Heart left ventricle (tissue), 16 donors: Measurements from ENCODE around the gene CS. TPM values are rescaled to one million over a fixed set of nuclear protein-coding genes. Genes with fewer than 3 reads are reported as not detected.

Experiments
- ATAC-seq, 4 donors: fragments of 200-7000 bp; cut with Tn5 transposase; one replicate each; pipeline ENCODE4 v1.9.1; 2020 to 2022; ENCODE audit warnings: moderate library complexity in 4 of 4, mild to moderate bottlenecking in 3 of 4, moderate number of reproducible peaks in 1 of 4
- DNase-seq, 5 donors: peaks; one replicate each; pipeline ENCODE4 v3.0.0-alpha.2; 2020
- H3K27ac ChIP-seq, 12 donors: fragments of 200-600 bp; sonication (generic) in 4 of 12; one replicate each; pipeline versions ENCODE4 v1.5.0 to v1.8.0; 2016 to 2022; ENCODE audit warnings: mild to moderate bottlenecking in 2 of 12
- H3K27me3 ChIP-seq, 9 donors: fragments of 200-600 bp; sonication (generic) in 2 of 9; one replicate each; pipeline versions ENCODE4 v1.5.1 to v1.8.0; 2016 to 2022; ENCODE audit warnings: mild to moderate bottlenecking in 3 of 9
- H3K36me3 ChIP-seq, 9 donors: fragments of 200-600 bp; sonication (generic) in 2 of 9; one replicate each; pipeline versions ENCODE4 v1.5.0 to v1.8.0; 2018 to 2022; ENCODE audit warnings: mild to moderate bottlenecking in 2 of 9
- H3K4me1 ChIP-seq, 12 donors: fragments of 200-600 bp; sonication (generic) in 4 of 12; one replicate each; pipeline versions ENCODE4 v1.5.0 to v1.8.0; 2016 to 2022; ENCODE audit warnings: mild to moderate bottlenecking in 3 of 12
- H3K4me3 ChIP-seq, 12 donors: fragments of 200-600 bp; sonication (generic) in 4 of 12; one replicate each; pipeline versions ENCODE4 v1.5.0 to v1.8.0; 2017 to 2022; ENCODE audit warnings: mild to moderate bottlenecking in 9 of 12, moderate library complexity in 4 of 12
- H3K9me3 ChIP-seq, 12 donors: fragments of 200-600 bp; sonication (generic) in 4 of 12; one replicate each; pipeline versions ENCODE4 v1.5.0 to v1.8.0; 2016 to 2022; ENCODE audit warnings: mild to moderate bottlenecking in 1 of 12
- POLR2A ChIP-seq, 2 donors: fragments of 450-650 bp; IDR thresholded peaks; one replicate each; pipeline ENCODE4 v1.6.1; 2017; ENCODE audit warnings: antibody characterized with exemption in 2 of 2, mild to moderate bottlenecking in 2 of 2, moderate library complexity in 2 of 2
- WGBS, 4 donors: extraction: QIAGEN DNeasy Blood & Tissue Kit in 2 of 4; methylation state at CpG; one replicate each; pipeline versions ENCODE4 v1.1.5 to v1.1.7; 2013 to 2018; 5-methylcytosine and 5-hydroxymethylcytosine counted together
- intact Hi-C, 10 donors: fragments of 100-400 bp; cut with DNase I; formaldehyde crosslinking; loops; one replicate each; pipeline versions ENCODE4 v1.11.1 to v1.14.2; 2022
- polyA plus RNA-seq, 2 donors: library from polyadenylated mRNA; stranded (reverse); fragments of 200-250 nt; gene quantifications; one replicate each; pipeline ENCODE4 v1.2.3, GENCODE V29; 2013
- total RNA-seq, 9 donors: library from RNA; depleted of rRNA in 2 of 9; stranded (reverse); fragments of >200 nt in 2 of 9; fragmentation: NEBNext Ultra II Directional in 3 of 9; extraction: Animal tissue kit (Norgen Biotek cat#: 25700) in 3 of 9; gene quantifications; one replicate each; pipeline versions ENCODE4 v1.1.0 to v1.2.4, GENCODE V29; 2016 to 2023
- TF ChIP-seq, protein P1 (sequence below), 12 donors: fragments of 200-600 bp; sonication (generic) in 4 of 12; IDR thresholded peaks; one replicate each; pipeline versions ENCODE4 v1.5.0 to v1.8.0; 2018 to 2022; ENCODE audit warnings: antibody characterized with exemption in 12 of 12, mild to moderate bottlenecking in 5 of 12
- donor health status: ischemic (EF 13 %, LVEDD 7.1; RV severe dilation, severe dysfunction).
- donor health status: healthy with polysubstance abuse.
- donor health status: DM: no; HTN: yes; CAD: no.
- donor health status: DM: no; HTN: no; CAD: no.
- donor health status: ischemic (EF 25% LVEDD 6.9; RV normal size, moderate dysfunction).
- donor health status: ischemic (EF 25% LVEDD 5.7; RV mildly dilated, moderate dysfunction).
- donor health status: healthy.
- donor health status: DM: yes; HTN: yes; CAD: no.
- donor health status: ischemic (EF 35%, LVEDD 5.7; RV mildly dilated, moderate dysfunction).
- donor health status: nonischemic (EF 11% LVEDD 7.7; RV severe dilation, severe dysfunction).
- donor health status: DM: yes; HTN: yes; CAD: no.
- donor health status: PGD.
- donor health status: ischemic (EF 29% LVEDD 5.4; RV normal size, mild dysfunction).
- donor health status: nonischemic (EF 23%, LVEDD 6.1; RV moderate dilation, normal function).

CS gene
- total and polyA plus RNA-seq, 11 donors: 165 to 866 (median 572) TPM

DNA sequence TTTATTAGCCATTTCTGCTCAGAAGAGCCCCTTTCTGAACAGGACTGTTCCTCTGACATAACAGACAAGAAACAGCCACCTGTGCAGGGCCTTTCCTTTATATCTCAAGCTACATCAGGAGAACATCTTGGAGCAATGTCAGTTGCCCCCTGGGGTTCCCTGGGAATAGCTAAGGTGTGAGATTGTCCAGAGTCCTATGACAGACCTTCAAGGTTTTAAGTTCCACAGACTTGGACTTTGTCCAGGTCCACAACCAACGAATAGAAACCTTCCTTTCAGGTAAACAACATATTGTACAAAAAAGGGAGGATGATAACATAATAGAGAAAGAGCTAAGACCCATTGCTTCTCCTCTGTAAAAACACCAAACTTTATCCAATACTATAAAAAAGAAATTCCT lies 41.5 kb upstream of the CS start:
- DNase-seq (no peak), ATAC-seq (no peak)
- intact Hi-C loops: no loop called here
- Histone ChIP-seq H3K9me3 (no peaks in the 10 kb centered on the region), H3K4me1 (peaks cover 0 to 23% (median 0%) of the 10 kb centered on the region in 12 donors), H3K36me3 (peaks cover 0 to 57% (median 52%) of the 10 kb centered on the region in 9 donors), H3K4me3 (no peak overlapping the region), H3K27ac (no peak overlapping the region), H3K27me3 (no peaks in the 10 kb centered on the region)
- TF ChIP-seq, protein P1, sequence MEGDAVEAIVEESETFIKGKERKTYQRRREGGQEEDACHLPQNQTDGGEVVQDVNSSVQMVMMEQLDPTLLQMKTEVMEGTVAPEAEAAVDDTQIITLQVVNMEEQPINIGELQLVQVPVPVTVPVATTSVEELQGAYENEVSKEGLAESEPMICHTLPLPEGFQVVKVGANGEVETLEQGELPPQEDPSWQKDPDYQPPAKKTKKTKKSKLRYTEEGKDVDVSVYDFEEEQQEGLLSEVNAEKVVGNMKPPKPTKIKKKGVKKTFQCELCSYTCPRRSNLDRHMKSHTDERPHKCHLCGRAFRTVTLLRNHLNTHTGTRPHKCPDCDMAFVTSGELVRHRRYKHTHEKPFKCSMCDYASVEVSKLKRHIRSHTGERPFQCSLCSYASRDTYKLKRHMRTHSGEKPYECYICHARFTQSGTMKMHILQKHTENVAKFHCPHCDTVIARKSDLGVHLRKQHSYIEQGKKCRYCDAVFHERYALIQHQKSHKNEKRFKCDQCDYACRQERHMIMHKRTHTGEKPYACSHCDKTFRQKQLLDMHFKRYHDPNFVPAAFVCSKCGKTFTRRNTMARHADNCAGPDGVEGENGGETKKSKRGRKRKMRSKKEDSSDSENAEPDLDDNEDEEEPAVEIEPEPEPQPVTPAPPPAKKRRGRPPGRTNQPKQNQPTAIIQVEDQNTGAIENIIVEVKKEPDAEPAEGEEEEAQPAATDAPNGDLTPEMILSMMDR (IDR thresholded peaks at IDR 0.05): no peak
- no peak for TF ChIP-seq POLR2A (IDR thresholded peaks at IDR 0.05)
- 42 to 70% (median 52%) methylated on average over 1 of the region's 1 CpG for WGBS, 4 donors

DNA sequence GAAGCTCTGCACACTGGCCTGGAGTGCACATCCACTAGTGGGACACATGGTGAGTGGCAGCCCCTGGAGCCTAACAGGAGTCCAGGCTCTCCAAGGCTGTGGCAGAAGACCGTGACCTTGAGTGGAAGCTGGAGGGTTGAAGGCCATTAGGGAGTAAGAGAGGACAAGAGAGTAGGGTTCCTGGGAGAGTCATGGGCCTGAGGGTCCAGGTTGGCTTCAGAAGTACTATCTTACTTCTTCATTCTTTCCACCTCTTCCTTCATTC lies 39.0 kb upstream of the CS start:
- H3K4me1 ChIP-seq: peaks cover 0 to 30% (median 2%) of the 10 kb centered on the region in 12 donors
- TF ChIP-seq POLR2A (IDR thresholded peaks at IDR 0.05): no peak
- TF ChIP-seq, protein P1 (IDR thresholded peaks at IDR 0.05): no peak
- ATAC-seq: no peak
- H3K36me3 ChIP-seq: peaks cover 0 to 32% (median 26%) of the 10 kb centered on the region in 9 donors
- no peaks in the 10 kb centered on the region for H3K27me3 ChIP-seq
- H3K4me3 ChIP-seq: peak overlapping the region in 1 of 12 donors; percentile 30
- intact Hi-C loops: loop anchor here in 5 of 10 donors (10.0 kb wide), 1 partner anchor 126 kb away; the partner anchor contains the start of gene SPRYD4 (in 5 of the 5)
- no peaks in the 10 kb centered on the region for H3K9me3 ChIP-seq
- no peak for DNase-seq
- H3K27ac ChIP-seq: peak overlapping the region in 1 of 12 donors; percentile 71
- 86 to 100% (median 92%) methylated on average over 1 of the region's 1 CpG for WGBS, 4 donors

DNA sequence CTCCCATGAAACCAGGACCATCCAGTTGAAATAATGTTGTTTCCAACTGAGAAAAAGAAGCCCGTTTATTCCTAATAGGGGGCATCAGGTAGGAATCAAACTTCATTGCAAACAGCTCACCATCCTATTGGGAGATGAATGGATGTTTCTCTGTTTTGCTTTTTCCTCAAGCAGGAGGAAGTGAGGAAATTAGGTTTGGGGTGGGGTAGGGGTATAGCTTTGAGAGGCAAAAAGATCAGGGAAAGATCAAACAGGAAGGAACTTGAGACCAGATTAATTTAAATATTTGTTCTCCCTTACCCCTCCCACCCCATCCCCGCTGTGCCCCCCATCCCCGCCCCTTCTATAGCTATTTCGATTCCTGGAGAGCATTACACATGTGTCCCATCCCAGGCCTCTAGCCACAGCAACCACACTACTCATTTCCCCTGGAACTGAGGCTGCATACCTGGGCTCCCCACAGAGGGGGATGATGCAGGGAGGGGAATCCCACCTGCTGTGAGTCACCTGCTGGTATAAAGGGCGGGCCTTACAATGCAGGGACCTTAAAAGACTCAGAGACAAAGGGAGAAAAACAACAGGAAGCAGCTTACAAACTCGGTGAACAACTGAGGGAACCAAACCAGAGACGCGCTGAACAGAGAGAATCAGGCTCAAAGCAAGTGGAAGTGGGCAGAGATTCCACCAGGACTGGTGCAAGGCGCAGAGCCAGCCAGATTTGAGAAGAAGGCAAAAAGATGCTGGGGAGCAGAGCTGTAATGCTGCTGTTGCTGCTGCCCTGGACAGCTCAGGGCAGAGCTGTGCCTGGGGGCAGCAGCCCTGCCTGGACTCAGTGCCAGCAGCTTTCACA lies 38.4 kb upstream of the CS start, which contains the start of gene IL23A:
IL23A (plus strand) TSS at position 577 of the 850 bp plus-strand sequence; CDS start at position 738, 161 bp downstream.
- no peak for ATAC-seq
- TF ChIP-seq, protein P1 (IDR thresholded peaks at IDR 0.05): no peak
- TF ChIP-seq POLR2A (IDR thresholded peaks at IDR 0.05): no peak
- intact Hi-C loops: loop anchor here in 5 of 10 donors (10.0 kb wide), 1 partner anchor 126 kb away; the partner anchor contains the start of gene SPRYD4 (in 5 of the 5)

DNA sequence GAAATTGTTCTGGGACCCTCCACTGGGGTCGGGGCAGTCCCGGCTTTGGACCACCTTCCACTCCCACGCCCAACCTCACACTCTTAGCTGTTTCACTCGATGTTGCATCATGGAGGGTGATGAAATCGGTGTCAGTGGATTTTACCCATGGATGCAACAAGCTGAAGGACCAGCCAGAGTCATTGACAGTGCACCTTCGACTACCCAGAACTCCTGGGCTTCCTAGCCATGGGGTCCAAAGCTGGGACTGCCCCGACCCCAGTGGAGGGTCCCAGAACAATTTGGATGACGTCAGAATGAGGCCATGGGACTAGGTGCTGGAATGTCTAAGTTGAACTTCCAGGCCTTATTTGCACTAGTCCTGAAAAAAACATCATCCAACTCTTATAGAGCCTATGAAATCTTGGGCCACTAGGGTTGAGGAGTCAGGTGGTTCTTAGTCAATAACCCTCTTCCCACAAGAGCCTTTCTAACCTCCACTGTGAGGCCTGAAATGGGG lies 37.7 kb upstream of the CS start:
- peaks cover 0 to 19% (median 13%) of the 10 kb centered on the region in 9 donors for H3K36me3 ChIP-seq
- no peaks in the 10 kb centered on the region for H3K27me3 ChIP-seq
- H3K4me3 ChIP-seq: no peak overlapping the region
- 83 to 85% (median 84%) methylated on average over 8 of the region's 8 CpGs for WGBS, 4 donors
- intact Hi-C loops: loop anchor here in 5 of 10 donors (10.0 kb wide), 1 partner anchor 127 kb away; the partner anchor contains the start of gene SPRYD4 (in 5 of the 5)
- no peaks in the 10 kb centered on the region for H3K9me3 ChIP-seq
- peak overlapping the region in 1 of 12 donors; percentile 71 for H3K27ac ChIP-seq
- H3K4me1 ChIP-seq: peaks cover 0 to 37% (median 7%) of the 10 kb centered on the region in 12 donors
- TF ChIP-seq POLR2A (IDR thresholded peaks at IDR 0.05): no peak
- TF ChIP-seq, protein P1 (IDR thresholded peaks at IDR 0.05): no peak
- ATAC-seq: no peak
- no peak for DNase-seq

More for the DNA sequence above, 38.4 kb upstream of the CS start, which contains the start of gene IL23A:
- WGBS, 4 donors: 40 to 50% (median 46%) methylated on average over 9 of the region's 9 CpGs
- peaks cover 0 to 30% (median 3%) of the 10 kb centered on the region in 12 donors for H3K4me1 ChIP-seq
- no peaks in the 10 kb centered on the region for H3K9me3 ChIP-seq
- H3K4me3 ChIP-seq: peak within 1 kb of the TSS in 1 of 12 donors; percentile 30
- peak within 1 kb of the TSS in 1 of 12 donors; percentile 71 for H3K27ac ChIP-seq
- H3K36me3 ChIP-seq: peaks cover 0 to 26% (median 21%) of the 10 kb centered on the region in 9 donors
- no peaks in the 10 kb centered on the region for H3K27me3 ChIP-seq
- no peak for DNase-seq
